HEK293T (cell line): Measurements from ENCODE around the gene RAB15.

Experiments used
- ARNT ChIP-seq: fragments of 450-650 bp; IDR thresholded peaks from 2 replicates; pipeline ENCODE4 v1.6.1; 2017; ENCODE audit warnings: mild to moderate bottlenecking
- BHLHE40 ChIP-seq: fragments of 450-650 bp; IDR thresholded peaks from 2 replicates; pipeline ENCODE4 v1.6.1; 2016; ENCODE audit warnings: mild to moderate bottlenecking, moderate library complexity, borderline replicate concordance
- FOXA1 ChIP-seq: fragments of 450-650 bp; IDR thresholded peaks from 2 replicates; pipeline ENCODE4 v1.6.1; 2016; ENCODE audit warnings: mild to moderate bottlenecking
- FOXK2 ChIP-seq: fragments of 450-650 bp; IDR thresholded peaks from 2 replicates; pipeline ENCODE4 v1.6.1; 2016; ENCODE audit warnings: mild to moderate bottlenecking
- L3MBTL2 ChIP-seq: fragments of 450-650 bp; conservative IDR thresholded peaks from 2 replicates; pipeline ENCODE4 v1.6.1; 2016; ENCODE audit warnings: mild to moderate bottlenecking
- SP1 ChIP-seq: fragments of 450-650 bp; IDR thresholded peaks from 2 replicates; pipeline ENCODE4 v1.6.1; 2017
- TARDBP ChIP-seq: fragments of 450-650 bp; IDR thresholded peaks from 2 replicates; pipeline ENCODE4 v1.6.1; 2016

- no peak for TF ChIP-seq FOXA1
- TF ChIP-seq BHLHE40 = no peak
- TF ChIP-seq TARDBP = no peak
- no peak for TF ChIP-seq FOXK2
- TF ChIP-seq SP1 = no peak
- no peak for TF ChIP-seq ARNT
- no peak for TF ChIP-seq L3MBTL2
Observed at GRCh38 chr14:64994540-64994939, 22.4 kb upstream of the RAB15 start.
